ENCODE data around the gene BIRC3.

- TF ChIP-seq EZH2 (IDR thresholded peaks at IDR 0.05; ENCODE audit: borderline replicate concordance, insufficient read depth, low read depth, low read length, poor library complexity, severe bottlenecking), result no peak
- no peak for TF ChIP-seq CTCF (IDR thresholded peaks at IDR 0.05)
Measured at GRCh38 chr11:102323542-102324251, 6.4 kb downstream of the BIRC3 start.

All from B cell (primary cell).